ENCODE data around the gene TMEM184A.
A peak's percentile ranks its signal among the peaks of the same experiment; 100 is the strongest.

The TMEM184A gene

DNA sequence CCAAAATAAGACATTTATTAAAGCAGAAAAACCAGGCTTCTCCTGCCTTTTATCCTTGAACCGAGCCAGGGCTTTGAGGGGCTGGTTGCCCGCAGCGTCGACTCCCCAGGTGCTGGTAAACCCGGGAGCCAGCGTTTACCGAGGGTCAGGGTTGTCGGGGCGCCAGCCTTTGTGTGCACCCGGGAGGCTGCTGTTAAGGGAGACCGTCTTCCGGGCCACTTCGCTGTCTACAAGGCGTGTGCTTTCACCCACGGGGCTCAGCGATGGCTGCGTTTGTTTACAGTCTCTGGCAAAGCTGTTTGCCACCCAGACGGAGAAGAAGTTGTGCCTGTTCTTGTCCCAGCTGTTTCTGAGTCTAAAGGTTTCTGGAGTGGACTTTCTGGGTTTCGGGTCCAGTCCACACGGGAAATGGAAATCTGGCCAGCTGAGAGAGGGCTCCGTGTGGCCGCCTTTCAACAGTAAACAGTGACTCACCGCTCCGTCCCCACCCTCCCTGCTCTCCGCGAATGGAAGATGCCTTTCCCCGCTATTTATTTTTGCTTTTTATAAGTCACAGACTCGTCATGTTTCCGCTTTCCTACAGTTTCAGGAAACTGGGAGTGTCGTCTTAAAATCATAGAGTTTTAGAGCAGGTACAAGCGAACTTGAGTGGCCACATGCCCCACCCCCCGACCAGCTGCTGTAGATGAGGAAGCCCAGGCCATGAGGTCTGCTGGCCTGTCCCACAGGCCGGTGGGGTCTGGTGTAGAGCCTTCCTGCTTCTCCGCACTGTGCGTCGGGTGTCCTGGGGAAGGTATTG lies 23.4 kb downstream of the TMEM184A start:
- no peak for TF ChIP-seq FOXM1 (IDR thresholded peaks at IDR 0.05; ENCODE audit: borderline replicate concordance, low read depth)
- TF ChIP-seq, protein P1, sequence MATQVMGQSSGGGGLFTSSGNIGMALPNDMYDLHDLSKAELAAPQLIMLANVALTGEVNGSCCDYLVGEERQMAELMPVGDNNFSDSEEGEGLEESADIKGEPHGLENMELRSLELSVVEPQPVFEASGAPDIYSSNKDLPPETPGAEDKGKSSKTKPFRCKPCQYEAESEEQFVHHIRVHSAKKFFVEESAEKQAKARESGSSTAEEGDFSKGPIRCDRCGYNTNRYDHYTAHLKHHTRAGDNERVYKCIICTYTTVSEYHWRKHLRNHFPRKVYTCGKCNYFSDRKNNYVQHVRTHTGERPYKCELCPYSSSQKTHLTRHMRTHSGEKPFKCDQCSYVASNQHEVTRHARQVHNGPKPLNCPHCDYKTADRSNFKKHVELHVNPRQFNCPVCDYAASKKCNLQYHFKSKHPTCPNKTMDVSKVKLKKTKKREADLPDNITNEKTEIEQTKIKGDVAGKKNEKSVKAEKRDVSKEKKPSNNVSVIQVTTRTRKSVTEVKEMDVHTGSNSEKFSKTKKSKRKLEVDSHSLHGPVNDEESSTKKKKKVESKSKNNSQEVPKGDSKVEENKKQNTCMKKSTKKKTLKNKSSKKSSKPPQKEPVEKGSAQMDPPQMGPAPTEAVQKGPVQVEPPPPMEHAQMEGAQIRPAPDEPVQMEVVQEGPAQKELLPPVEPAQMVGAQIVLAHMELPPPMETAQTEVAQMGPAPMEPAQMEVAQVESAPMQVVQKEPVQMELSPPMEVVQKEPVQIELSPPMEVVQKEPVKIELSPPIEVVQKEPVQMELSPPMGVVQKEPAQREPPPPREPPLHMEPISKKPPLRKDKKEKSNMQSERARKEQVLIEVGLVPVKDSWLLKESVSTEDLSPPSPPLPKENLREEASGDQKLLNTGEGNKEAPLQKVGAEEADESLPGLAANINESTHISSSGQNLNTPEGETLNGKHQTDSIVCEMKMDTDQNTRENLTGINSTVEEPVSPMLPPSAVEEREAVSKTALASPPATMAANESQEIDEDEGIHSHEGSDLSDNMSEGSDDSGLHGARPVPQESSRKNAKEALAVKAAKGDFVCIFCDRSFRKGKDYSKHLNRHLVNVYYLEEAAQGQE (IDR thresholded peaks at IDR 0.05; ENCODE audit: low read depth), result no peak
- TF ChIP-seq TAF1 (IDR thresholded peaks at IDR 0.05; ENCODE audit: low read depth), result no peak
- TF ChIP-seq TCF12 (IDR thresholded peaks at IDR 0.05; ENCODE audit: low read depth), result no peak
- TF ChIP-seq NFIC (IDR thresholded peaks at IDR 0.05), result no peak
- TF ChIP-seq, protein P2, sequence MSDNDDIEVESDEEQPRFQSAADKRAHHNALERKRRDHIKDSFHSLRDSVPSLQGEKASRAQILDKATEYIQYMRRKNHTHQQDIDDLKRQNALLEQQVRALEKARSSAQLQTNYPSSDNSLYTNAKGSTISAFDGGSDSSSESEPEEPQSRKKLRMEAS (IDR thresholded peaks at IDR 0.05), result no peak
- TF ChIP-seq TEAD4 (IDR thresholded peaks at IDR 0.05), result no peak
- TF ChIP-seq EGR1 (IDR thresholded peaks at IDR 0.05), result no peak
- TF ChIP-seq ZBTB7A (IDR thresholded peaks at IDR 0.05; ENCODE audit: low read depth), result no peak
- TF ChIP-seq, protein P3, sequence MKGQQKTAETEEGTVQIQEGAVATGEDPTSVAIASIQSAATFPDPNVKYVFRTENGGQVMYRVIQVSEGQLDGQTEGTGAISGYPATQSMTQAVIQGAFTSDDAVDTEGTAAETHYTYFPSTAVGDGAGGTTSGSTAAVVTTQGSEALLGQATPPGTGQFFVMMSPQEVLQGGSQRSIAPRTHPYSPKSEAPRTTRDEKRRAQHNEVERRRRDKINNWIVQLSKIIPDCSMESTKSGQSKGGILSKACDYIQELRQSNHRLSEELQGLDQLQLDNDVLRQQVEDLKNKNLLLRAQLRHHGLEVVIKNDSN (IDR thresholded peaks at IDR 0.05), result no peak
- no peak for TF ChIP-seq YY1 (IDR thresholded peaks at IDR 0.05; ENCODE audit: low read depth)
- no peak for TF ChIP-seq EP300 (IDR thresholded peaks at IDR 0.05; ENCODE audit: borderline replicate concordance)
- no peak for TF ChIP-seq RAD21 (IDR thresholded peaks at IDR 0.05; ENCODE audit: low read depth)
- TF ChIP-seq CEBPB (IDR thresholded peaks at IDR 0.05), result no peak
- TF ChIP-seq CREB1 (IDR thresholded peaks at IDR 0.05; ENCODE audit: low read depth), result no peak

DNA sequence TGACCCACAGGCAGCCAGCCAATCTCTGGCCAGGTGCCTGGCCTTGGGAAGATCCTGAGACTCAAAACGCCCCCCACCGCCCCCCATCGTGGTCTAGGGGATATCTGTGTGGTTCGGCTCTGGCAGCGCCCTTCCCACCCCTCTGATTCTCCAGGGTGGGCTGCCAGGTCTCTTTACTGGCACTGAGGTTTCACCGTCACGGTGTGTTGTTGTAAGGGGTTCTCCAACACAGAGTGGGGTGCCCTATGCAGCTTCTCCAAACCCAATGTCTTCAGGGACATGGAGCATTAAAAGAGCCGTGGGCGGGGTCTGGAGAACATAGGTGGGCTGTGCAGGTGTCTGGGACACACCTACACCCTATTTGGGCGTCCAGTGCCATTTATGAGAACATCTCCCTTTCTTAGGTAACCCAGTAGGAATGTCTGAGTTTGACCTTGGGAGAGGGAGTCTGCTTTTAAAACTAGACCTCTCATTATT lies 24.0 kb downstream of the TMEM184A start:
- TF ChIP-seq CREB1 (IDR thresholded peaks at IDR 0.05; ENCODE audit: low read depth) (no peak), YY1 (IDR thresholded peaks at IDR 0.05; ENCODE audit: low read depth) (no peak), TAF1 (IDR thresholded peaks at IDR 0.05; ENCODE audit: low read depth) (no peak), TCF12 (IDR thresholded peaks at IDR 0.05; ENCODE audit: low read depth) (no peak), EP300 (IDR thresholded peaks at IDR 0.05; ENCODE audit: borderline replicate concordance) (no peak), NFIC (IDR thresholded peaks at IDR 0.05) (no peak), EGR1 (IDR thresholded peaks at IDR 0.05) (no peak), CEBPB (IDR thresholded peaks at IDR 0.05) (no peak), RAD21 (IDR thresholded peaks at IDR 0.05; ENCODE audit: low read depth) (no peak), ZBTB7A (IDR thresholded peaks at IDR 0.05; ENCODE audit: low read depth) (no peak), TEAD4 (IDR thresholded peaks at IDR 0.05) (no peak)
- TF ChIP-seq, protein P1 (IDR thresholded peaks at IDR 0.05; ENCODE audit: low read depth), result no peak
- TF ChIP-seq, protein P3 (IDR thresholded peaks at IDR 0.05), result no peak

DNA sequence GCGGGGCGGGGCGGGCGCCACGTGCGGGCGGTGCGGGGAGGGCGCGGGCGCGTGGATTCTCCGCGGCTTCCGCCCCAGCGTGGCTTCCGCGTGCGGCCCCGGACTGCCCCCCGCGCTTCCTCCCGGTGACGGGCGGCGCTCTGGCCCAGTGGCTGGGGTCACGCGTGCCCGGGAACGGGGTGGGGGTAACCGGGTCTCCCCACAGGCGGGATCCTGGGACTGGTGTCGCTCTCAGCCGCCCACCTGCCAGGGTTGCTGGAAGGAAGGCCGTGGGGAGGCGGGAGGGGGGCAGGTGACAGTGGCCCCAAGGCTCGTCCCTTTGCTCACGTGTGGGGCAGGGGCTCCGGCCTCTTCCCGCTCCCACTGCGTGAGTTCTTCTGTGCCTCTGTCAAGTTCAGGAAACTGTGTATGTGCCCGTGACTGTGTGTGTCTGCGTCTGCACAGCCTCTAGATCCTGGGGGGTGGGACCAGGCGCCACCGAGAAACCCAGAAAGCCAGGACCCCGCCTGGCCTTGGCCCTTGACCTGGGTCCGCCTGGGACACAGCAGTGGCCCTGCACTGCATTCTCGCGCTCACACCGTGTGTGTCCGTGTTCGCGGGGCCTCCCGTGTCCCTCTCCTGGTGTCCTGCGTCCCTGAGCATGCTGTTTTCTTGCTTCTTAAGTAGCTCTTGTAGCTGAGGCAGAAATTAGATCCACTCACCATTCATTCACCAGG lies 24.6 kb downstream of the TMEM184A start:
- no peak for TF ChIP-seq NFIC (IDR thresholded peaks at IDR 0.05)
- TF ChIP-seq, protein P2 (IDR thresholded peaks at IDR 0.05), result peak; percentile 72

DNA sequence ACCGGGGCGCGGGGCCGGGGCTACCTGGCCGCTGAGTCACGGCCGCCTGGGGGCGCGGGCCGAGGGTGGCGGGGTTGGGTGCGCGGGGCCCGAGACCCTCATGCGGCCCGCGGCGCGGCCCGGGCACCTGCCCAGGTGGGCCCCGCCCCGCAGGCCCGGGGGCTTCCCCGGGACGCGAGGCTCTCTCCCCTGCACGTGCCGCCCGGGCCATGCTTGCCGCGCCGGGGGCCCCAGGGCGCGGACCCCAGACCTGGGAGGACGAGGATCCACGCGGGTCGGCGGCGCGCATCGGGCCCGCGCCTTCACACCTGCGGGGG lies 25.1 kb downstream of the TMEM184A start:
- no peak for TF ChIP-seq EP300 (IDR thresholded peaks at IDR 0.05; ENCODE audit: borderline replicate concordance)
- TF ChIP-seq TAF1 (IDR thresholded peaks at IDR 0.05; ENCODE audit: low read depth), result no peak
- no peak for TF ChIP-seq CREB1 (IDR thresholded peaks at IDR 0.05; ENCODE audit: low read depth)
- TF ChIP-seq CEBPB (IDR thresholded peaks at IDR 0.05), result no peak
- TF ChIP-seq, protein P3 (IDR thresholded peaks at IDR 0.05), result no peak
- TF ChIP-seq ZBTB7A (IDR thresholded peaks at IDR 0.05; ENCODE audit: low read depth), result no peak
- TF ChIP-seq TEAD4 (IDR thresholded peaks at IDR 0.05), result no peak
- no peak for TF ChIP-seq FOXM1 (IDR thresholded peaks at IDR 0.05; ENCODE audit: borderline replicate concordance, low read depth)
- no peak for TF ChIP-seq YY1 (IDR thresholded peaks at IDR 0.05; ENCODE audit: low read depth)
- TF ChIP-seq RAD21 (IDR thresholded peaks at IDR 0.05; ENCODE audit: low read depth), result no peak
- TF ChIP-seq, protein P2 (IDR thresholded peaks at IDR 0.05), result no peak; the same call in 1 of the 2 replicates
- no peak for TF ChIP-seq EGR1 (IDR thresholded peaks at IDR 0.05)
- TF ChIP-seq NFIC (IDR thresholded peaks at IDR 0.05), result no peak
- TF ChIP-seq TCF12 (IDR thresholded peaks at IDR 0.05; ENCODE audit: low read depth), result no peak
- TF ChIP-seq, protein P1 (IDR thresholded peaks at IDR 0.05; ENCODE audit: low read depth), result no peak

Measured in Ishikawa (cell line).